OCI-LY7 (cell line): ENCODE measurements around the gene EZH1. TPM values are rescaled to one million over a fixed set of nuclear protein-coding genes. Genes with fewer than 3 reads are reported as not detected.

Experiments used
- BruUV-seq: library from RNA; stranded (reverse); fragments of 400-500 nt; replicated peaks from 2 replicates; lab custom pipeline; 2021; lab: Mats Ljungman, UMichigan
- CTCF ChIA-PET: fragments of 300-600 bp; sonication (Branson Sonifier 250); formaldehyde crosslinking; loops from one replicate; lab custom pipeline; 2022; ENCODE audit warnings: antibody characterized with exemption; ENCODE audit not compliant: unreplicated experiment; lab: Charles Lee
- POLR2A ChIA-PET: fragments of 300-600 bp; sonication (Branson Sonifier 250); formaldehyde crosslinking; loops from one replicate; lab custom pipeline; 2022; ENCODE audit warnings: antibody characterized with exemption; lab: Charles Lee
- DNase-seq: peaks from one replicate; pipeline ENCODE4 v3.0.0-alpha.2; 2015; ENCODE audit warnings: low spot score
- H2AFZ ChIP-seq: fragments of 200-600 bp; sonication (generic), shearing (Covaris generic); 2 replicates; pipeline ENCODE4 v1.6.1; 2014; ENCODE audit warnings: mild to moderate bottlenecking, antibody characterized with exemption, low read length, moderate library complexity
- H3K27ac ChIP-seq: fragments of 200-600 bp; sonication (generic); 2 replicates; pipeline ENCODE4 v1.5.1; 2014; ENCODE audit warnings: mixed run types, low read depth, mild to moderate bottlenecking, moderate library complexity, low read length, inconsistent platforms; ENCODE audit not compliant: poor library complexity, severe bottlenecking
- H3K36me3 ChIP-seq: fragments of 200-600 bp; sonication (generic); 2 replicates; pipeline ENCODE4 v1.6.1; 2014; ENCODE audit warnings: mild to moderate bottlenecking, antibody characterized with exemption, low read length, moderate library complexity, mixed read lengths; ENCODE audit not compliant: insufficient read depth
- H3K4me1 ChIP-seq: fragments of 200-600 bp; sonication (generic); 2 replicates; pipeline ENCODE4 v1.5.1; 2014; ENCODE audit warnings: mild to moderate bottlenecking, low read length; ENCODE audit not compliant: insufficient read depth, poor library complexity, severe bottlenecking
- H3K4me2 ChIP-seq: fragments of 200-600 bp; sonication (generic); 2 replicates; pipeline ENCODE4 v1.6.1; 2014; ENCODE audit warnings: mild to moderate bottlenecking, low read length
- H3K4me3 ChIP-seq: fragments of 200-600 bp; sonication (generic); 2 replicates; pipeline ENCODE4 v1.5.1; 2014; ENCODE audit warnings: mild to moderate bottlenecking, low read depth, low read length; ENCODE audit not compliant: poor library complexity, severe bottlenecking
- H3K79me2 ChIP-seq: fragments of 200-600 bp; sonication (generic); 2 replicates; pipeline ENCODE4 v1.6.1; 2016; ENCODE audit warnings: low read depth, mild to moderate bottlenecking, low read length, moderate library complexity, mixed read lengths; ENCODE audit not compliant: insufficient read depth
- H3K9me2 ChIP-seq: fragments of 200-600 bp; sonication (generic); 2 replicates; pipeline ENCODE4 v1.6.1; 2016; ENCODE audit warnings: mild to moderate bottlenecking, low read length, mixed read lengths; ENCODE audit not compliant: insufficient read depth
- H3K9me3 ChIP-seq: fragments of 200-600 bp; sonication (generic); 2 replicates; pipeline ENCODE4 v1.6.1; 2014; ENCODE audit warnings: mild to moderate bottlenecking, mixed run types, low read length, mixed read lengths
- H4K20me1 ChIP-seq: fragments of 200-600 bp; sonication (generic); 2 replicates; pipeline ENCODE4 v1.6.1; 2014; ENCODE audit warnings: mild to moderate bottlenecking, antibody characterized with exemption, low read length, moderate library complexity, mixed read lengths; ENCODE audit not compliant: insufficient read depth
- EZH2phosphoT487 ChIP-seq: fragments of 200-600 bp; sonication (generic); IDR thresholded peaks from 2 replicates; pipeline ENCODE4 v1.6.1; 2018; ENCODE audit warnings: low read depth, borderline replicate concordance, mild to moderate bottlenecking, mixed run types, antibody characterized with exemption, low read length, moderate library complexity, mixed read lengths
- intact Hi-C: fragments of 100-400 bp; cut with micrococcal nuclease; formaldehyde crosslinking; loops from one replicate; pipeline ENCODE4 v1.10.0; 2022; ENCODE audit not compliant: unreplicated experiment
- total RNA-seq, 2 experiments: library from RNA; depleted of rRNA in 1 of 2; stranded (reverse); fragments of >200 nt in 1 of 2; shearing (Covaris generic) in 1 of 2; gene quantifications; 2 replicates each; pipeline ENCODE4 v1.2.3, GENCODE V29; 2014 to 2022
- TF ChIP-seq, protein P1 (sequence below): fragments of 200-600 bp; sonication (generic); conservative IDR thresholded peaks from 2 replicates; pipeline ENCODE4 v1.5.1; 2014; ENCODE audit warnings: mild to moderate bottlenecking, antibody characterized with exemption, low read length, moderate library complexity, mixed read lengths

EZH1 gene
- total RNA-seq, 2 experiments from 2014 or later = 57.1 to 62.4 TPM

DNA sequence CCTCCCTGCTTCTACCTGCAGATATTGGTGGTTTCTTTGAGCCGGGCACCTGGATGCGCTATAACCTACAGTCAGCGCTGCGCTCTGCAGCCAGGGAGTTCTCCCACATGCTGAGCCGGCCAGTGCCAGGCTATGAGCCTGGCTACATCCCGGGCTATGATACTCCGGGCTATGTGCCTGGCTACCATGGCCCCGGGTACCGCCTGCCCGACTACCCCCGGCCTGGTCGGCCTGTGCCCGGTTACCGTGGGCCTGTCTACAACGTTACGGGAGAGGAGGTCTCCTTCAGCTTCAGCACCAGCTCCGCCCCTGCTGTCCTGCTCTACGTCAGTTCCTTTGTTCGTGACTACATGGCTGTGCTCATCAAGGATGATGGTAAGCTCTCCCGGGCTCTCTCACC lies 49.3 kb downstream of the EZH1 start:
- no peaks in the 10 kb centered on the region for H3K36me3 ChIP-seq
- CTCF ChIA-PET = no interaction called here

DNA sequence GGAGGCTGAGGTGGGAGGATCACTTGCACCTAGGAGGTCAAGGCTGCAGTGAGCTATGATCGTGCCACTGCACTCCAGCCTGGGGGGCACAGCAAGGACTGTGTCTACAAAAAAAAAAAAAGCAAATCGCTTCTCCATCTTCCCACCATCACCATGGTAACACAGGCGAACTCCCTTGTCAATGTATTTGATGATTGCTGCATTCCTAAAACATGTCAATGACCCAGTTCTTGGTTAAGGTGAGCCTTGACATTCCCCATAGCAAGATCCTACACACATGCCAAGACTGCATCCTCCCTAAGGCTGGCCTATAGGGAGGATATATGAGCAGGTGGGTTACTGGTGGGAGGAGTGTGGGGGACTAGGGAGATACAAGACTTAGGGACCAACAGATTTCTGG lies 50.3 kb downstream of the EZH1 start:
- H4K20me1 ChIP-seq = no peaks in the 10 kb centered on the region
- H3K79me2 ChIP-seq = no peaks in the 10 kb centered on the region
- H3K36me3 ChIP-seq = no peaks in the 10 kb centered on the region
- intact Hi-C loops = no loop called here
- ChIA-PET POLR2A (no interaction called here), CTCF (no interaction called here)
- H3K9me2 ChIP-seq = no peaks in the 10 kb centered on the region
- H3K27ac ChIP-seq = no peak overlapping the region
- H3K4me1 ChIP-seq = no peaks in the 10 kb centered on the region
- H3K4me2 ChIP-seq = no peak overlapping the region
- H2AFZ ChIP-seq = no peak overlapping the region
- no peak for DNase-seq
- no TSS peak for BruUV-seq
- no peaks in the 10 kb centered on the region for H3K9me3 ChIP-seq
- H3K4me3 ChIP-seq = no peak overlapping the region
- no peak for TF ChIP-seq EZH2phosphoT487
- TF ChIP-seq, protein P1, sequence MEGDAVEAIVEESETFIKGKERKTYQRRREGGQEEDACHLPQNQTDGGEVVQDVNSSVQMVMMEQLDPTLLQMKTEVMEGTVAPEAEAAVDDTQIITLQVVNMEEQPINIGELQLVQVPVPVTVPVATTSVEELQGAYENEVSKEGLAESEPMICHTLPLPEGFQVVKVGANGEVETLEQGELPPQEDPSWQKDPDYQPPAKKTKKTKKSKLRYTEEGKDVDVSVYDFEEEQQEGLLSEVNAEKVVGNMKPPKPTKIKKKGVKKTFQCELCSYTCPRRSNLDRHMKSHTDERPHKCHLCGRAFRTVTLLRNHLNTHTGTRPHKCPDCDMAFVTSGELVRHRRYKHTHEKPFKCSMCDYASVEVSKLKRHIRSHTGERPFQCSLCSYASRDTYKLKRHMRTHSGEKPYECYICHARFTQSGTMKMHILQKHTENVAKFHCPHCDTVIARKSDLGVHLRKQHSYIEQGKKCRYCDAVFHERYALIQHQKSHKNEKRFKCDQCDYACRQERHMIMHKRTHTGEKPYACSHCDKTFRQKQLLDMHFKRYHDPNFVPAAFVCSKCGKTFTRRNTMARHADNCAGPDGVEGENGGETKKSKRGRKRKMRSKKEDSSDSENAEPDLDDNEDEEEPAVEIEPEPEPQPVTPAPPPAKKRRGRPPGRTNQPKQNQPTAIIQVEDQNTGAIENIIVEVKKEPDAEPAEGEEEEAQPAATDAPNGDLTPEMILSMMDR = no peak

More for the DNA sequence above, 49.3 kb downstream of the EZH1 start:
- intact Hi-C loops = no loop called here
- no TSS peak for BruUV-seq
- Histone ChIP-seq H3K27ac (no peak overlapping the region), H3K9me3 (no peaks in the 10 kb centered on the region), H3K4me2 (no peak overlapping the region), H3K79me2 (no peaks in the 10 kb centered on the region), H2AFZ (no peak overlapping the region), H3K9me2 (no peaks in the 10 kb centered on the region), H4K20me1 (no peaks in the 10 kb centered on the region), H3K4me1 (no peaks in the 10 kb centered on the region), H3K4me3 (no peak overlapping the region)
- TF ChIP-seq, protein P1 = no peak
- TF ChIP-seq EZH2phosphoT487 = no peak
- no peak for DNase-seq
- POLR2A ChIA-PET = interaction anchor here (1.6 kb wide), 1 partner anchor 44 kb away, joined by 3 read pairs; no protein-coding TSS in a partner anchor

DNA sequence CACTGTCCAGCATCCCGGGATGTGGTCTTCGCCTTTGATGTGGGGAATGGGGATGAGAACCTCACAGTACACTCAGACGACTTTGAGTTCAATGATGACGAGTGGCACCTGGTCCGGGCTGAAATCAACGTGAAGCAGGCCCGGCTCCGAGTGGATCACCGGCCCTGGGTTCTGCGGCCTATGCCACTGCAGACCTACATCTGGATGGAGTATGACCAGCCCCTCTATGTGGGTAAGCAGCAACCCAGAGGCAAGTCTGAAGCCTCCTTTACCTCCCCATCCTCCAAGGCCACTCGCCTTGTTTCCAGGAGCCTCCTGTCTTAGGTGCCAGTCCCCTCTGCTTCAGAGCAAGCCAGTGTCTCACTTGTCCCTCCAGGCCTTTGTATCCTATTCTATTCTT lies 52.4 kb downstream of the EZH1 start:
- intact Hi-C loops = no loop called here

More for the DNA sequence above, 52.4 kb downstream of the EZH1 start:
- H3K9me2 ChIP-seq = no peaks in the 10 kb centered on the region
- no peak overlapping the region for H3K4me2 ChIP-seq
- H3K4me3 ChIP-seq = no peak overlapping the region
- no peak for DNase-seq
- H3K4me1 ChIP-seq = no peaks in the 10 kb centered on the region
- no peak for TF ChIP-seq EZH2phosphoT487
- TF ChIP-seq, protein P1 = no peak
- CTCF ChIA-PET = no interaction called here
- no peaks in the 10 kb centered on the region for H4K20me1 ChIP-seq
- no peaks in the 10 kb centered on the region for H3K79me2 ChIP-seq
- H3K9me3 ChIP-seq = no peaks in the 10 kb centered on the region
- no peak overlapping the region for H2AFZ ChIP-seq
- H3K27ac ChIP-seq = no peak overlapping the region
- POLR2A ChIA-PET = no interaction called here
- H3K36me3 ChIP-seq = no peaks in the 10 kb centered on the region
- BruUV-seq = no TSS peak
